GM13976 (cell line): ENCODE measurements around the gene PDCD10.
A peak's percentile ranks its signal among the peaks of the same experiment; 100 is the strongest.

Experiments used
- DNase-seq: peaks from one replicate; pipeline ENCODE4 v3.0.0; 2012; ENCODE audit warnings: low spot score
- in situ Hi-C: fragments of 300-500 bp; cut with MboI; formaldehyde crosslinking; loops from one replicate; pipeline ENCODE4 v1.12.0; 2022; ENCODE audit warnings: low sequenced_read_pairs, mixed read lengths, inconsistent platforms; ENCODE audit not compliant: unreplicated experiment
- TF ChIP-seq, protein P1 (sequence below): IDR thresholded peaks from 2 replicates; pipeline ENCODE4 v1.5.1; 2012; ENCODE audit warnings: borderline replicate concordance, mild to moderate bottlenecking; ENCODE audit not compliant: insufficient read depth; ENCODE audit errors: extremely low read depth, missing control alignments, control extremely low read depth

PDCD10 gene

DNA sequence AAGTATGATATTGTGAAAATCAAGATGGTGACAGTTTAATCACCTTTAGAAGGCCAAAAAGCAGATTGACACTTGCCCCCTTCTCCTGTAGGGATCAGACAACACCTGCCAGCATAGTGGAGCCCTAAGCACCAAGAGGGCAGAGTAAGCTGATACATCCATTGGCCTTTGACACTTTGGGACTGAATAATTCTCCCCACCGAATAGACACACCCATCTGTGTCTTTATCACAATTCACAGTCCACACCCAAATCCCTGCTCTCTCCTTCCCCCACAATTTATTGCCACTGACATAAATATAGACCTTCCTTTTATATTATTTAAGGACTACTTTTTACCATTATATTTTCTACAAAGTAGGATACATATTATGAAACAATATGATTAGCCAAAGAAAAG, 77.9 kb downstream of the PDCD10 start:
- in situ Hi-C loops = no loop called here
- DNase-seq = no peak
- TF ChIP-seq, protein P1, sequence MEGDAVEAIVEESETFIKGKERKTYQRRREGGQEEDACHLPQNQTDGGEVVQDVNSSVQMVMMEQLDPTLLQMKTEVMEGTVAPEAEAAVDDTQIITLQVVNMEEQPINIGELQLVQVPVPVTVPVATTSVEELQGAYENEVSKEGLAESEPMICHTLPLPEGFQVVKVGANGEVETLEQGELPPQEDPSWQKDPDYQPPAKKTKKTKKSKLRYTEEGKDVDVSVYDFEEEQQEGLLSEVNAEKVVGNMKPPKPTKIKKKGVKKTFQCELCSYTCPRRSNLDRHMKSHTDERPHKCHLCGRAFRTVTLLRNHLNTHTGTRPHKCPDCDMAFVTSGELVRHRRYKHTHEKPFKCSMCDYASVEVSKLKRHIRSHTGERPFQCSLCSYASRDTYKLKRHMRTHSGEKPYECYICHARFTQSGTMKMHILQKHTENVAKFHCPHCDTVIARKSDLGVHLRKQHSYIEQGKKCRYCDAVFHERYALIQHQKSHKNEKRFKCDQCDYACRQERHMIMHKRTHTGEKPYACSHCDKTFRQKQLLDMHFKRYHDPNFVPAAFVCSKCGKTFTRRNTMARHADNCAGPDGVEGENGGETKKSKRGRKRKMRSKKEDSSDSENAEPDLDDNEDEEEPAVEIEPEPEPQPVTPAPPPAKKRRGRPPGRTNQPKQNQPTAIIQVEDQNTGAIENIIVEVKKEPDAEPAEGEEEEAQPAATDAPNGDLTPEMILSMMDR = no peak

DNA sequence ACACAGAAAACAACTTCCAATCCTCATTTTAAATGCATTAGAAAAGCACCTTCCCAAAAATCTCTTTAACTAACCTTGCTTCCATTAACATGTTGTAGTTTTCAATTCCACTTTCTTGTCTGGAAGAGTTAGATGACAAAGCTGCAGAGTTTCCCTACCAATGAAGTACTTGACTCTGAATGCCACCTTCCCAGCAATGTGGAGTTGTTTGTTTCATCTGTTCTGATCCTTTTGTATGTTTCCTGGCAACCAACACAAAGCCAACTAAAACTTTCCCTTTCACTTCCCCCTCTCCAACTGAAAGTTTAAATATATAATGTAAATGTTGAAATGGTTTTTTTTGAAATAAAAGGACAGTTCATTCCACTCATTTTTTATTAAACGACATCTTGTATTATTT, 80.9 kb downstream of the PDCD10 start, which contains the start of gene WDR49:
WDR49 (minus strand) TSS at position 183 of the 400 bp plus-strand sequence. CDS start 517 bp downstream, outside the sequence.
- TF ChIP-seq, protein P1 = no peak
- peak; percentile 15 for DNase-seq

DNA sequence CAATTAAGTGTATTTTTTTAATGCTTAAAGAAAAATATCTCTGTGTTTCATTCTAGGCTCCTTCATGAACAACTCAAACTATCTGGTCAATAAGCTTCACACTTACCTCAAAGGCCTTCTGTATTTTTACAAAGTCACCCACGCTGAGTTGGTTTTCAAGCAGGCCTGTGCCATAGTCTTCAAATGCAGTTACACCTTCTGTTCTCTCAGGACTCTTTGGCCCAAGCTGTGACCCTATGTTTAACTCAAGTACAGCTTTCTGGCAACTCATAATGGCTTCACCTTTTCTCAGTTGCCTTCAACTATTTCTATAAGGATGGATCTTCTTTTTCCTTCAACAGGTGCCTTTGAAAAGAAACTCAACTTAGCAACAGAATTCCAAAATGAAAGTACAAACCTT, 81.5 kb downstream of the PDCD10 start:
- TF ChIP-seq, protein P1 = no peak
- no peak for DNase-seq
- in situ Hi-C loops = no loop called here

More for the DNA sequence above, 80.9 kb downstream of the PDCD10 start, which contains the start of gene WDR49:
- in situ Hi-C loops = no loop called here

DNA sequence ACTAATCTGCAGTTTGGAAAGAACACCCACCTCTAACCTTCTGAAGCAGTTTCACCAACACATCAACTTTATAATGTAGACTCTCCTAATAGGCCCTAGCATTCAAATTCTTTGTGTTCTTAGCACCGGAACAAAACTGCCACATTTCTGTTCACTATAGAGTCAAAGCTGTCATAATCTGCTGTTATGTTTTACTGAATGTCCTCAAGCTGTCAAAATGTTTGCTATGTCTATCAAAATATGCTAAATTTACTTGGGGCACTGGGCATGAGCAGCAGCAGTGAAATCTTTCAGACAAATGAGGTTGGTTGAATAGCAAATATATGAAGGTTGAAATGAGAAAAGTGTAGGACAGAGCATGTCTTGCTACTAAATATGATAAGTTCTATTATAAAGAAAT, 82.9 kb downstream of the PDCD10 start:
- in situ Hi-C loops = no loop called here
- no peak for DNase-seq
- TF ChIP-seq, protein P1 = no peak

DNA sequence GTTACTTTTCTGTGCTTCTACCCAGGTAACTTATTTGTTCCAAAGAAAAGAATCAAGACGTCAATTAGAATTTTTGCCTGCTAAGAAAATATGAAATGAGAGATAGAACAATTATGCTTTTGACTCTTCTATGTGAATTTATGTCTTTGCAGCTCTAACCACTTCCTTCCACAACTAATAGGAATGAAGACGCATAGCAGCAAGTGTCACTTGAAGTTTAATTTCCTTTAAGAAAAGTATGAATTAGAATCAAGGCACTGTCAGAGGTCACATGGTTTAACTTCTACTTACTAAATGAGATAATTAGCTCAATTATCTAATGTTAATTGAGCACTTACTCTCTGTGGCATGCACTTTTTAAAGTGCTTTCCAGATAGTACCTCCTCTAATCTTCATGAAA, 84.2 kb downstream of the PDCD10 start:
- TF ChIP-seq, protein P1 = no peak
- in situ Hi-C loops = no loop called here
- no peak for DNase-seq

DNA sequence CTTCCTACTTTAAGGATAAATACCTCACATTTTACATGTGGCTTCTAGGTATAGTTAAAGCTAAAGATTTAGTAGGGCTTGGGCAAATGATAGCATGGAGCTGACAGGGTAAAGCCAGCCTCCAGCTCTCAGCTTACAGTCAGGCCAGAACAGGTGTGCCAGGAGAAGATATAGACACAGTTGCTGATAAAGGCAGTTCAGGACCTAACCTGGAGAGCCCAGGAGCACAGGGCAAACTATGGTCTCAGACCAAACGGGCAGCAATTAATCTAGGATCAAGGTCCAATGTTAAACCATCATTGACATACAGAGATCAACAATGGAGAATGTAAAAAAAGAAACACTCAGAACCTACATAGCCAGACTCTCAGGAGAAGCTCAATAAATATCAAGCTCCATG, 84.9 kb downstream of the PDCD10 start:
- DNase-seq = no peak
- in situ Hi-C loops = no loop called here
- TF ChIP-seq, protein P1 = no peak

DNA sequence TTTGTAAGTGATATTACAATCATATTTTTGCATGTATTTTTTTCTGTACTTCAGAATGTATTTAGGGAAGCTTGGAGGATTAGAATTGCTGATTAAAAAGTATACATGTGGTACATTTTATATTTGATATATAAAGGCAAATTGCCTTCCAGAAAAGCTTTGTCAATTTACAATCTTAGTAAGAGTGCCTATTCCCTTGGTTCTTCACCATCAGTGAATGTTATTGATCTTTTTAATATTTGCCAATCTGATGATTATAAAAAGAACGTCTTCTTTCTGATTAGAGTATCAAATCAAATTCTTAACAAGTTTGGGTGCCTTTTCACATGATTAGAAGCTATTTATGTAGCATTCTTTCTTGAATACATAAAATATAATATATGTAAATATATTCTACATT, 90.1 kb downstream of the PDCD10 start:
- TF ChIP-seq, protein P1 = no peak
- no peak for DNase-seq
- in situ Hi-C loops = no loop called here
